Adipose tissue (tissue), 3 donors: ENCODE results near the gene KANTR. TPM values are rescaled to one million over a fixed set of nuclear protein-coding genes. Genes with fewer than 3 reads are reported as not detected.
"Not testable (repeated sequence)": the region's sequence is repeated elsewhere in the genome, so short reads cannot be mapped to it uniquely, and the experiment has no call there.

ENCODE experiments used
- H3K27ac ChIP-seq: one replicate; pipeline ENCODE4 v1.5.1; 2013; ENCODE audit warnings: low read depth, low read length
- WGBS, 3 donors: extraction: QIAGEN DNeasy Blood & Tissue Kit; methylation state at CpG; one replicate each; pipeline ENCODE4 v1.1.7; 2013; 5-methylcytosine and 5-hydroxymethylcytosine counted together
- polyA plus RNA-seq, 3 donors: library from polyadenylated mRNA; stranded (reverse); fragments of 200-250 nt; gene quantifications; one replicate each; pipeline ENCODE4 v1.2.3, GENCODE V29; 2013
- donor health status: healthy with polysubstance abuse.
- donor health status: Bipolar disorder and iron deficiency.
- donor health status: healthy.

KANTR gene
- polyA plus RNA-seq, 3 donors: 1.7 to 4.7 (median 2.7) TPM

DNA sequence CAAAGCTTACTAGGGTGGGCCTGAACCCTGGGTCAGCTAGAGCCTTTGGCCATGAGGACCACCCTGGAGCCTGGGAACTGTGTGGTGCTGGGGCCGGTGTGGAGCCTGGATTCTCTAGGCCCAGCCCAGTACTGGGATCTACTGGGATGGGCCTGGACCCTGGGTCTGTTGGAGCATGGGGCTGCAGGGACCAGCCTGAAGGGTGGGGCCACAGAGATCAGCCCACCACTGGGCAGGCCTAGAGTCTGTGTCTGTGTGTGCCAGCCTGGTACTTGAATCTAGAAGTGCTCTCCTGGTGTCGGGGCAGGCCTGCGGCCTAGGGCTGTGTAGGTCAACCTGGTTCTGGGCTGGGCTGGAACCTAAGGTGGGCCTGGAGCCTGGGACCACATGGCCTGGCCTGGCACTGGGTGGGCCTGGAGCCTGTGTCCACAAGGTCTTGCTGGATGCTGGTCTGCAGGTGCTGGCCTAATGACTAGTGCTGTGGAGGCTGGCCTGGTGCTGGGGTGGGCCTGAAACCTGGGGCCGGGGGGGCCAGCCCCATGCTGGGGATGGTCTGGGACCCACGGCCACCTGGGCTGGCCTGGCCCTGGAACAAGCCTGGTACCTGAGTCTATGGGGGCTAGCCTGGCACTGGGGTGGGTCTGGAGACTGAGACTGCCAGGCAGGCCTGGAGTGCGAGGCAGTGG lies 21.1 kb downstream of the KANTR start:
- H3K27ac ChIP-seq: no peak overlapping the region
- 92 to 96% (median 95%) methylated on average over 4 to 6 of the region's 6 CpGs for WGBS, 3 donors

DNA sequence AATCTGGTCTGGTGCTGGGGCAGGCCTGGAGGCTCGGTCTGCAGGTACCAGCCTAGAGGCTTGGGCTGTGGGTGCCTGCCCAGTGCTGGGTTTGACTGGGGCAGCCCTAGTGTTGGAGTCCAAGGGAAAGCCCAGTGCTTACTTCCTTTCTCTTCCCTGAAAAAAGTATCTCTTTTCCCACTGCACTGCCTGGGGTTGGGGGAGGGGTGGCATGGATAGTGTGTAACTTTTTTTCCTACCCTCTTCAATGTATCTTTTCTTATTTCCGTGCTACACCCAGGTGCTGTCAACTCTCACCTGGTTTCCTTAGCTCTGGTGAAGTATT lies 21.6 kb downstream of the KANTR start:
- 67 to 95% (median 81%) methylated on average over 2 of the region's 2 CpGs for WGBS, 3 donors
- no peak overlapping the region for H3K27ac ChIP-seq

DNA sequence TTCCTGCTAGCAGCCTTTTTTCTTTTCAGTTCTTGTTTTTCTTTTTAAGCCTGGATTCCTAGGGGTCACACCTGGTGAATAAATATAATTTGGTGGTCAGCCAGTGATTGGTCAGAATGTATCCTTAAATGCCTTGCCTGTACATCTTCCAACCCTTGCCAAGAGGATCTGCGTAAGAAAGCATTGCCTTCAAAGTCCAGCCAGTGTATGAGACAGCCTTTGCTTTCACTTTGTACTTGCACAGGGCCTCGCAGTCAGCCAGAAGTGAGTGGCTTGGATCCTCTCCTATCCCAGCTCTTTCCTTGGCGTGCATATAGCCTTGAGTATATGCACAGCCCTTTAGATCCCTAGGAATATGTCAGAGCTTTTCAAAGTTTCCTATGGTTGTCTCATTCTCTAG lies 22.2 kb downstream of the KANTR start:
- no peak overlapping the region for H3K27ac ChIP-seq
- WGBS, 3 donors: 37 to 71% (median 58%) methylated on average over 3 of the region's 3 CpGs

DNA sequence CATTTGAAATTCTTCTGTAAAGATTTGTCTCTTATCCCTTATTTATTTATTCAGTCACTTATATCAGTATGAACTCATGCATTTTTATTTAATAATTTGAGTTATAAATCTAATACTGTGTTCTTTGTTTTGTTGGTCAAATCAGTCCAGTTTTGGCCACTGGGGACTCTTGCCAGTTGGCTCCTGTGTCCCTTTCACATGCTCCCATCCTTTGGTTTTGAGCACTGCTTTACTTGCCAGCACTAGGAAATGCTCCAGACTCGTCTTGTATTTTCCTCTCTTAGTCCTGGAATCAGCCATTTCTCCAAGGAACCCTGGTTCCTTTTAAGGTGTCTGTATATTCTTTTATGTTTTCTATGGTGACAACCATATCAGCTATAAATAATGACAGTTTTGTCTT lies 28.1 kb downstream of the KANTR start:
- no peak overlapping the region for H3K27ac ChIP-seq
- WGBS, 3 donors: 40 to 75% (median 44%) methylated on average over 1 of the region's 1 CpG

DNA sequence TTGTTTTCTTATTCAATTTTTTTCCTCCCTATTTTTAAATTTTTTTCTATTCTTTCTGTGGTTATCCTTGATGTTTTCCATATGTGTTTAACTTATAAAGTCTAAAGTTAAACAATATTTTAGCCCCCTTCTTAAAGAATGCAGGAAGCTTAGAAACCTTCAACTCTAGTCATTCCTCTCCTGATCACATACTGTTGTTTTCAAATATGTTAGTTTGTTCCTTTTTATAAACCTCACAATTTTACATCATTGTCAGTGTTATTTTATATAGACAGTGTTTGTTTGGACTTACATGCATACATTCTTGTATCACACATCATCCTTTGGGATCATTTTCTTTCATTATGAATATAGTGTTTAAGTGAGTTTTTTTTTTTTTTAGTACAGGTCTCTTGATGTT lies 31.6 kb downstream of the KANTR start:
- H3K27ac ChIP-seq: no peak overlapping the region

DNA sequence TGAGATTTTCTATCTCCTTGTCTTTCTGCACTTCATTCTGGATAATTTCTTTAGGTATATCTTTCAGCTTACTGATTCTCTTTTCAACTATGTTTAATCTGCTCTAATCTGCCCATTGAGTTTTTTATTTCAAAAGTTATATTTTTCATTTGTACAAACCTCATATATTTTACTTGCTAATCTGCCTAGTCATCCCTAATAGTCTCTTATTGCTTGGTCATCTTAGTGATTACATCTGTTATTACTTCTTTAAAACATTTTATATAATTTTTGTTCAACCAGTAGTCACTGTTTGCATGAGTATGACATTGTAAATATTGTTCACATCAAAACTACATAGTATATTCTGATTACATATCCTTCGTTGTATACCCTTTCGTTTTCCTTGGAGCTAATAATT lies 32.4 kb downstream of the KANTR start:
- no peak overlapping the region for H3K27ac ChIP-seq
- 91 to 100% (median 95%) methylated on average over 2 of the region's 2 CpGs for WGBS, 3 donors

DNA sequence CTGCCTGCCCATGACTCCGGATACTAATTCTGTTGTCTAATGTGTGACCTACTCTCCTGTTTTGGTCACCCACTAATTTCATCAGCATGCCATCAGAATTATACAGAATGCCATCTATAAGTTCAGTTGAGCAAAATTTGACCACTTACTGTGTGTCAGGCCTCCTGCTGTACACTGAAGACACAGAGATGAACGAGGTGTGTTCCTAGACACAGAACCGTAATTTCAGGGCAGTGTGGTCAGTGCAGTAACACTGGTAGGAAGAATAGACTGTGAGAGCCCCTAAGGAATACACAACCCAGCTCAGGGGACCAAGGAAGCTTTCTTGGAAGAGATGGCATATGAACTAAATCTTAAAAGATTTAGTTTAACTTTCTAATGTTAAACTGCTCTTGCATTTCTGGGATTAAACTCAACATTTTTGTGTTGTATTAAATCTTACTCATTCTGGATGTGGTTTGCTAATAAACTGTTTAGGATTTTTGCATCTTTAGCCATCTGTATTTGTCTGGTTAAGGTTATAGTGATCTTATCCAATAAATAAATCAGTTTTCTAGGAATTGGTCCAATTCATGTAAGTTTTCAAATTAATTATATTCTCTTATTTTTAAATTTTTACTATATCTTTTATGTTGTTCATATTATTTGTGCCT lies 34.3 kb downstream of the KANTR start:
- H3K27ac ChIP-seq: no peak overlapping the region
- 68 to 87% (median 84%) methylated on average over 3 of the region's 3 CpGs for WGBS, 3 donors

DNA sequence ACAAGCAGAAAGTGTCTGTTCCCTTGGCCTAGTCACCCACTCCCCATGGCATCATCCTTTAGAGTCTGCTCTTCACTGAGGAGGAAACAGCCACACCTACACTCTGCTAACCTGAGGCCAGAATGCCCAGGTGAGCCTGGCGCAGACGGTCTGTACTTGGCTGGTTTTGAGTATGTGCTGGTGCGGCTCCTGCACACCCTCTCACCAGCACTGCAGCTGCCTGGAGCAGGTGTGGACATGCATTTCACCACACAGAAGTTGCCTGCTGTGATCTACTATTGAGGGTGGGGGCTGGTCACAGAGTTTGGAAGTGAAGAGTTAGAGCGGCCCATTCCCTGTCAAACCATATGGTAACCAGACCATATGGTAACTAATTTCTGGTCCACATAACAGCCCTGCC lies 39.5 kb downstream of the KANTR start:
- WGBS, 3 donors: 93 to 95% (median 93%) methylated on average over 4 of the region's 4 CpGs
- H3K27ac ChIP-seq: no peak overlapping the region

DNA sequence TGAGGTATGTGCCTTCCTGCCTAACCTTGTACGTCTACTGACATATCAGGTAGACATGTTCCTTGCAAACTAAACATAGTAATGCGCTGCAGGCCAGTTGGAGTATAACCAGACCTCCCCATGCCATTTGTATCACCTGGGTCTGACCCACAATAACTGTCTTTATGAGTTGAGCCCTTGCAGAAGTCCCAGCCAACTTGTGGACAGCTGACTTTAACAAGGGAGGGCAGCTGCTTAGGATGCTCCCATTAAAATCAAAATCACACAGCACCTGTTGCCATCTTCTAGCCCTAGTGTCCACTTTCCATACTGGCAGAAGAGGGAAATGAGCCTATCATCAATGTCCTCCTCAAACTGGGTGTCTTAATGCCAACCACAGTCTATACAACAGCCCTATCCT lies 41.6 kb downstream of the KANTR start:
- H3K27ac ChIP-seq: no peak overlapping the region
- 75 to 98% (median 93%) methylated on average over 2 of the region's 2 CpGs for WGBS, 3 donors

DNA sequence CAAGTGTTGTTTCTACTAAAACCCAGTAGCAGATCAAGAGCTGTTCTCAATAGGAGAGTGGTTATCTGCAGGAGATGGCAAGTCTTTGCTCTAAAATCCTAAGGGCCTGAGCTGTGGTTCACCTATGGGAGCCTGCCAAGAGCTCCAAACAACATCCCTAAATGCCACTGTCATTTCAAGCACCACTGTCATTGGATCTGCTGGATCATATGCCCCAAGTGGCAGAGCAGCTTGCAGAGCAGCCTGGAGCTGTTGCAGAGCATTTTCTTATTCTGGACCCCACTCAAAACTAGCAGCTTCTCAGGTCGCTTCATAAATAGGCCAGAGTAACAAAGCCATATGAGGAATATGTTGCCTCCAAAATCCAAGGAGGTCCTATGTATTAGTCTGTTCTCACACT lies 59.6 kb downstream of the KANTR start:
- WGBS, 3 donors: 83 to 100% (median 94%) methylated on average over 1 of the region's 1 CpG
- H3K27ac ChIP-seq: no peak overlapping the region

DNA sequence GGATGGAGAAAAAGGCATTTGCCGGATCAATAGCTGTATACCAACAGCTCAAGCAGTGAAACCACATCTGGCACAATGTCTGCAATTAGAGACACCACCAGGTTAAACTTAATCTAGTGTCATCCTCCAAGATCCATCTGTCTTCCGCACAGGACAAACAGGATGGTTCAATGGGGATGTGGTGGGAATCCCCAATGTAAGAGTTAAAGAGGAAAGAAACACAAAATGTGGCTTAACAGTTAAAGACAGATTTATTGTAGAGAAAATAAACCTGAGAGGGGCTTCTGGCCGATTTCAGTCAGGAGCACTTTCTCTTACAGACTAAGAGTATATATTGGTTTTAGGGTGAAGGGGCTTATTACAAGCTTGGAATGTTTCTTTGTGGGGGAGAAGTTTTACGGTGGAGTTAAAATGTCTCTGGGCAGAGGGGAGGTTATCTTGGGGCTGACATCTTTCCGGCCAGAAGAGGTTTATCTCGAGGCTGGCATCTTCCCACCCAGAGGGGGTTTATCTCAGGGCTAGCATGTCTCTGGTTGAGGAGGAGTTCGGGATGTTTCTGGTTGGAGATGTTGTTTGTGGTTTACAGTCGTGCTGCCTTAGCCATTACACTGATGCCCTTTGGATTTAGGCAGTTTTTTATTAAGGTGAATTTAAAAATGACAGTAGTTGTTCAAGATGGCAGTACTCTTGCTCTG lies 61.7 kb downstream of the KANTR start:
- no peak overlapping the region for H3K27ac ChIP-seq
- 86 to 92% (median 90%) methylated on average over 8 of the region's 8 CpGs for WGBS, 3 donors

DNA sequence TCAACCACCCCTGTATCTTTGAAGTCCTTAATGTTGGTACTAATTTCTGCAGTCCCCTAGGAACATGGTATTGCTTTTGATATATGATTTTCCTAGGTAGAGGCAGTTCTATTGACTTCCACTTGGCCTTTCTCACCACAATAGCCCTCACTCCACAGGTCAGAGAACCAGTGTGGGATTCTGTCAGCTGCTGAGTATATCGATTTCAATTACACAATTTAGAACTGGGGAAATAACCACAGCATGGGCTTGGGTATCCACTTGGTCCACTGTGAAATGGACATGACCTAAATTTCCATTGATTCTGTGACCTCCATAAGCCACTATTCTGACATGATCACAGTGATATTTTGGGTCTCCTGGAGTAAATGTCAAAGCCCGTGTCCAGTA lies 62.3 kb downstream of the KANTR start:
- WGBS, 3 donors: 68 to 91% (median 87%) methylated on average over 2 of the region's 2 CpGs
- no peak overlapping the region for H3K27ac ChIP-seq

DNA sequence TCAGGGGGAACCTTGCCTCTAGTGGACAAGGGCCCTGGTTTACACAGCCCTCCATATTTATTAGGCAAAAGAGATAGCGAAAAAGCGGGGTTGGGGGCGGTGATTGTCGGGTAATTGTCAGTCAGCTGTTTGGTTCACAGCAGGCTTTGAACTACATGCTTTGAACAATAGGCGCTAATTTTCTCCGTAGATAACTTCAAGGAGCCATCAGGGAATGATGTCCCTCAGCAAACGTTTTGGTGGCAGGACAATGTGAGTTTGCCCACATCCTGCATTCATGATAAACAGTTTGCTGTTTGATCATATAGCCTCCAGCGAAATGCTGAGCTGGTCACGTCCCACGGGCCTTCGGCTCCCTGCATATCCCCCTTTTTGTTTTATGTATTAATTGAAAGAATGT lies 65.2 kb downstream of the KANTR start:
- no peak overlapping the region for H3K27ac ChIP-seq
- WGBS, 3 donors: 89 to 91% (median 90%) methylated on average over 11 of the region's 11 CpGs

DNA sequence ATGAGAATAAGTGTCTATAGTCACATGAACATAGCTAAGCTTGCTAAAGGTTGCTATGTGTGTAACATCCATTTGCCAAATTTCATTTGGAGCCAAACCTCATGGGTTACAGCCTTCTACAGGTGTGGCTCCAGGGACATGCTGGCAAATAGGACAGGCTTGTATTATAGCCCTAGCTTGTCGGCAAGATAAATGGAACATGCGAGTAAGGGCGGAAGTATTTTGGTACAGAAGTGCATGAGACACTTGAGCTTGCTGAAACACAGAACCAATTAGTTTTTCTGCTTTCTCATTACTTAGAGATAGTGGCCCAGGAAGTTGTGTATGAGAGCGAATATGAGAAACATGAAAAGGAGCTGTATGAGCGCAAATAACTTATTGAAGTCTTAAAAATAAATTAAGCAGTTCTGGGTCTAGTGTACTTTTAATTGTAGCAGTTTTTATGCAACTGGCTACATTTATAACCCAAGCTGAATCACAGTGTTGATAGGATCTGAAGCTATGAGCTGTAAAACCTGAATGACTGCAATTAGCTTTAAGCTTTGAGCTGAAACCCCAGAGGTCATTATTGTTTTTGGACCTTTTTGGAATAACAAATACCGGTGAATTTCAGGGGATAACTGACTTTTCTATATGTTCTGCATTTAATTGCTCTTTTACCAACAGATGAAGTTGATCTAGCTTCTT lies 66.5 kb downstream of the KANTR start:
- WGBS, 3 donors: 72 to 89% (median 87%) methylated on average over 6 of the region's 6 CpGs
- no peak overlapping the region for H3K27ac ChIP-seq

DNA sequence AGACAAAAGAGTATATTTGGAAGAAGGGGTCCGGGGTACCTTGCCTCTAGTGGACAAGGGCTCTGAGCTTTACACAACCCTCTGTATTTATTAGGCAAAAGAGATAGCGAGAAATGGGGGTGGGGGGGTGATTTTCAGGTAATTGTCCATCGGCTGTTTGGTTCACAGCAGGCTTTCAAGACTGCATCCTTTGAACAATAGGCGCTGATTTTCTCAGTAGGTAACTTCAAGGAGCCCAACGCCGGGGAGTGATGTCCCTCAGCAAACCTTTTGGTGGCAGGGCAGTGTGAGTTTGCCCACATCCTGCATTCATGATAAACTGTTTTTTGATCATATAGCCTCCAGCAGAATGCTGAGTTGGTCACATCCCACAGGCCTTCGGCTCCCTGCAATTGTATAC lies 69.5 kb downstream of the KANTR start:
- H3K27ac ChIP-seq: no peak overlapping the region
- WGBS, 3 donors: 61 to 90% (median 88%) methylated on average over 7 of the region's 7 CpGs

DNA sequence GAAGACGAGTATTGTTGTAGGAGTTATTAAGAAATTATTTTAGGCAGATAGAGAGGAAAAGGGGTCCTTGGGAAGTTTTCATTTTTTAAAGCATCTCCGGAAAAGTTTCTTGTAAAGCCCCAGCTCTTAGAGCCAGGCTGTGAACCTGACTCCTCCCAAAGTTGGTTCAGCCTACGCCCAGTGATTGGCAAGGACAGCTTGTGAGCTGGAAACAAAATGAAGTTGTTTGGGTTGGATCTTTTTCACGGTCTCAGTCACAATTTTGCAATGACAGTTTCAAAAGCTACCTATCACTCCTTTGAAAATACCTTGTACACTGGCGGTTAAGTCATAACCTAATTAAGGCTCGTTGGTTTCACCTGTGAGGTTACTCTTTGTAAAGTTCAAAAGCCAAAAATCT lies 70.6 kb downstream of the KANTR start:
- WGBS, 3 donors: 65 to 75% (median 75%) methylated on average over 6 of the region's 6 CpGs
- not testable (repeated sequence) for H3K27ac ChIP-seq

DNA sequence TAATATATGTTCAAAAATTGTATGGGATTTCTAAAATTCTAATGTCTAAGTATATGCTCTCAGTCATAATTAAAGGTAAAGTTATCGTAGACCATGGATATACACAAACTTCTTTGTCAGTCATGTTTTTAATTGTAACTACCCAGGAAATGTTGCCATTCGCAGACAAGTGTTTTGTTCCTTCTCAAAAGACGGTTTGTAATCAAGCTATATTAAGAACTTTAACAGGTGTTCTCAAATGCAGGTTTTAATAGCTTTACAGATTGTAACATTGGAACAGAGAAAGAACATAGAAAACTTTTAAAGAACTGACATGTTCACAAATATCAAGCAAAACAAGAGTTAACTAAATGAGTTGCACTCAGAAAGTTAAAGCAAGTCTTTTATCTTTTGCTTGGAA lies 72.2 kb downstream of the KANTR start:
- 67 to 95% (median 74%) methylated on average over 3 of the region's 3 CpGs for WGBS, 3 donors
- no peak overlapping the region for H3K27ac ChIP-seq

DNA sequence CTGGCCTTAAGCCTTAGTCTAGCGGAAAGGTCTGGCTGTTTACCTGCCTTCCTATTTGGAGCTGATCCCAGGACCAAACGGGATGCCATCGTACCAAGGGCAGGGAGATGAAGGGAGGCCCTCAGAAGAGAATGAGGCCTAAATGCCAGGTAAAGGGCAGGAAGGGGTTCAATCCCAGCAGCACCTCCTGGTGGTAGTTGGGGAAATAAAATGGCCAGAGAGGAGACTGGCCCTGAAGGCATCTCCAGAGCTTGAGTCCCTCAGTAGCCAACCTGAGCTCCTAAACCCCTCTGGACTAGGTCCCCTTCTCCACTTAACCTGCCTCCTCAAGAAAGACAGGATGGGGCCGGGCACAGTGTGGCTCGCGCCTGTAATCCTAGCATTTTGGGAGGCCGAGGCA lies 77.4 kb downstream of the KANTR start:
- no peak overlapping the region for H3K27ac ChIP-seq
- WGBS, 3 donors: 89 to 97% (median 92%) methylated on average over 7 of the region's 7 CpGs
